LNCaP clone FGC (cell line): Measurements from ENCODE around the gene TRPC1.

ENCODE experiments used
- DNase-seq: peaks from one replicate; pipeline ENCODE4 v3.0.0-alpha.2; 2011; ENCODE audit warnings: low read depth
- H3K4me3 ChIP-seq: 2 replicates; pipeline ENCODE4 v1.5.1; 2011; ENCODE audit warnings: mild to moderate bottlenecking, low read depth, low read length, control low read depth
- CTCF ChIP-seq: IDR thresholded peaks from 2 replicates; pipeline ENCODE4 v1.5.1; 2012; ENCODE audit warnings: mild to moderate bottlenecking; ENCODE audit not compliant: control insufficient read depth, insufficient read depth; ENCODE audit errors: extremely low read depth

TRPC1 gene

GRCh38 chr3:142846779-142847577 lies 123.1 kb downstream of the TRPC1 start:
- H3K4me3 ChIP-seq, result no peak overlapping the region
- no peak for TF ChIP-seq CTCF
- DNase-seq, result no peak

GRCh38 chr3:142849148-142849547 lies 125.3 kb downstream of the TRPC1 start:
- no peak overlapping the region for H3K4me3 ChIP-seq
- no peak for DNase-seq
- TF ChIP-seq CTCF, result no peak

- no peak overlapping the region for H3K4me3 ChIP-seq
- DNase-seq, result no peak
- TF ChIP-seq CTCF, result no peak
These were observed 126.7 kb downstream of the TRPC1 start for GRCh38 chr3:142850395-142851023.

- H3K4me3 ChIP-seq, result no peak overlapping the region
- TF ChIP-seq CTCF, result no peak
- DNase-seq, result no peak
These were observed 128.2 kb downstream of the TRPC1 start for GRCh38 chr3:142852009-142852408.

- no peak for DNase-seq
- no peak overlapping the region for H3K4me3 ChIP-seq
- no peak for TF ChIP-seq CTCF
These were observed 129.7 kb downstream of the TRPC1 start for GRCh38 chr3:142853270-142854168.

GRCh38 chr3:142857056-142857455 lies 133.2 kb downstream of the TRPC1 start:
- DNase-seq, result peak; percentile 76
- no peak overlapping the region for H3K4me3 ChIP-seq
- TF ChIP-seq CTCF, result peak; percentile 79
